Activated gamma-delta T cell treated with Interleukin-2 at 50 U/mL for 16 hours (primary cell): ENCODE measurements around the gene GLB1L2.
"Not testable (repeated sequence)": the region's sequence is repeated elsewhere in the genome, so short reads cannot be mapped to it uniquely, and the experiment has no call there.

Source experiments
- DNase-seq: peaks from one replicate; pipeline ENCODE4 v3.0.0-alpha.2; 2020

Gene GLB1L2

DNA sequence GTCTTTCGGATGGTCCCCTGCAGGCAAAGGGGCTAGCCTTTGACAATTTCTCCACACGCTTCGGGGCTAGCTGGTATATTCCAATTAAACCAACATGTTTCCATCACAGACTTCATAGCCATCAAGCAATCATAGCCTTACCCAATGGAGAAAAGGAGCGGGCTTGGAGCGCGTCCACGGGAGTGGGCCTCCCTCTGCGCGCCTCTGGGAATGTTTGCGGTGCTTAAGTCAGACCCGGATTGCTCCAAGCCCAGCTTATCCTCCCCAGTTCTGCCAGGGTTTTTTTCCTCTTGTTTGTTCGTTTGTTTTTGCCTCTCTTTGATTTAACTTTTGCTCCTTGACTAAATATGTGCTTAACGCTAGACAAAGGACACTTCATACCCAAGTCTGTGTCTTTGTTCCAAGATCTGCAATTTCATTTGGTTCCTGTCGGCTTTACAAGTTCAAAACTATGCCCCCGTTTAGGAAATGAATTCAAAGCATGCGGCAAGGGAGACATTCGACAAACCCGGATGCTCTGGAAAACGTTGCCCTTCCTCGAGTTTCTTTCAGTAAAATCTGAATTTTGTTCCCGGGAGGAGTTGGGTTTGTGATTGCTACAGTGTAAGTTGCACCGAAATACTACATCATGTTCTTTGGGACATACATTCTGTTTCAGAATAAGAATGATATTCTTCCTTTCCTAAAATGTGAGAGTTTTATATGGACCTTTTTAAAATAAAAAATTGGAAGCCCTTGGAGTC, 1.0 kb upstream of the GLB1L2 start:
- DNase-seq: no peak

DNA sequence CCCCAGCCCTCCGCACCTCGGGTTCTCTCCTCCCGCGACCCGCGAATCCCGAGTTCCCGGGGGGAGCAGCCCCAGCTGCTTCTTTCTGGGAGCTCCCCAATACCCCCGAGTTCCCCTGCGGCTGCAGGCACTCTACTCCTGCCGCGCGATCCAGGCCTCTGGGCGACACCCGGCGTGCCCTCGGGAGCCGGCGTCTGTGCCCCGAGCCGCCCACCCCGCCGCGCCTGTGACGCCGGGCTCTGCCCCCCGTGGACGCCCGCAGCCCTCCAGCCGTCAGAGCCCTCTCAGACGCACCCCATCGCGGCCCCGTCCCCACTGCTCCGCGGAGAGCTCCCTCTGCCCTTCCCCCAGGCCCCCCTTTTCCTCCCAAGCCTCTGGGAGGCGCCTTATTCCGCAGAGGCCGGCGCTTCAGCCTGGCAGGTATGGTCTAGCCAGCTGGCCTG, 422 bp downstream of the GLB1L2 start:
- peak; percentile 15 for DNase-seq

DNA sequence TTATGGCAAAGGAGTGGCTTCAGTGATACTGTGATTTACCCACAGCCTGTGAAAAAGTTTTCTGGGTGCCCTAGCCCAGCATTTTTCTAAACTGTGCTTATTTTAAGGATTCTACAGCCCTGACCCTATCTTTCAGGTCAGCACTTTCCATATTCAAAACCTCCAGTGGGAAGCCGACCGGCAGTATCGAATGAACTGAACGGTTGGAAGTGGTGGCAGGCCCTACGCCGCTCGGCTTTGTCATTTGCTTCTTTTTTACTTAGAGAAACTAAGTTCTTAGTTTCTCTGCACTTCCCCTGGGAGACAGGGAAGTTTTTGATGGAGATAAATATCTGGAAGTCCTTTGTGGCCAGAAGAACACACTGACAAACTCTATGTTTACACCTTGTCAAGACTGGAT, 994 bp downstream of the GLB1L2 start:
- no peak for DNase-seq

DNA sequence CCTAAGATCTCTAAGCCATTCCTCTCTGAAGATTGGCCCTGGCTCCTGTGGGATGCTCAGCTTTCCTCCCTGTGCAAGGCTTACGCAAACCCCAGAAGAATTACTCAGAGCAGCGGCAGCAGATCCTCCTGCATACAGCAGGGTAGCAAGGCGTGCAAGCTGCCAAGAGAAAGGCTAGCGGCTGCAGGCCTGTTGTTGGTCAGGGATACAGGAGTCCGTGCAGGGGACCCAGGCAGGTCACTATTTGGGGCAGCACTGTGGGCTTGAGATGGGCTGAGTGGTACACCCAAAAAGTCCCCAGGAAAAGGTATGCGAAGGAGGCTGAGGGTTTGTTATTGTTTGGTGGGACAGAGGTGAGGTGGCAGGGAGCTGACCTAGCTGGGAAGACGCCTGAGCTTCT, 1.5 kb downstream of the GLB1L2 start:
- no peak for DNase-seq

DNA sequence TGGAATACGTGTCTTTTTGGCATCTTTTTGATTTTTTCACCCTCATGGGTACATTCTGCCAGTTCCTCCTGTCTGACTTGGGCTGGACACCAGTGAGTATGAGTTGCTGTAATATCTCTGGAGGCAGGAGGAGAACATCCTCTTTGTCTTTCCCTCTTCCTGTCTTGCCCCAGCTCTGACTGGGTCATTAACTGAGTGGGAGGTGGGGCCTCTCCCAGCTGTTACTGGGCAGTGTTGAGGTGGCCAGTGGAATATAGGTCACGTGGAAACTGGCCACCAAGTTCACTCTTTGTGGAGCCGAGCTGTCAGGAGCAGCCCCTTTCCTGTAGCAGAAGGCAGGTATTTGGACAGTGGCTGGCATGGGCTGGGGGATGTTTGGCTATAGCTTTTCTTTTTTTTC, 2.2 kb downstream of the GLB1L2 start:
- no peak for DNase-seq

DNA sequence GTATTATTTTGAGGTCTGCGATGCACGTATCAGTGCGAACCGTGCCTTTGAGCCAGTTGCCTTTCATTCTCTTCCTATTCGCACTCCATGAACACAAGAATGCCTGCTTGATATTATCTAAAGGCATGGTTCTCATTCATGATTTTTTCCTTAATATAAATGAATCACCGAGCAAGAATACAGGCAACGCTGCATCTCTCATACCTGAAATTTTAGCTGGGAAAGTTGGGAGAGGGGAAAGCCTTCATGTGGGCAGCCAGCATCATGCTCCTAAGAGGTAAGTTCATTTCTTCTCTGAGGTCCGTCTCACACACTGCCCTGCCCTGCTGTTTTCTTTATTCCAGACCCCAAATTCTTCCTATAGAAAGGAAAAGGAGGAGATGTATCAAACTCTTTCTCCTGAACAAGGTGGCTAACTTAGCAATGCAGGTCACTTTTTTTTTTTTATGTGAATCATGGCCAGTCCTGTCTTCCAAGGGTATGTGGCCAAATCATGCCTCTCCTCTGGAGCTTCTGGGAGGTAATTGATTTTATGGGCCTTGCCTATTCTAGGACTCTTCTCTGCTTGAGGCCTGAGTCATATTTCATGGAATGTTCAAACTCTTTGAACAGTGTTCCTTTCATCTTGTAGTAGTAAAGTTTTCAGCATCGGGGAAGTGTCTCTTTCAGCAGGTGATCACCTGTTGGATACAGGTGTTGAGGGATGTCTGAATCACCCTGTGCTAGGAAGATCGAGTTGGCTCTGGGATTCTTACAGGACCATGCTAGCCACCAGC, 3.2 kb downstream of the GLB1L2 start:
- DNase-seq: no peak

DNA sequence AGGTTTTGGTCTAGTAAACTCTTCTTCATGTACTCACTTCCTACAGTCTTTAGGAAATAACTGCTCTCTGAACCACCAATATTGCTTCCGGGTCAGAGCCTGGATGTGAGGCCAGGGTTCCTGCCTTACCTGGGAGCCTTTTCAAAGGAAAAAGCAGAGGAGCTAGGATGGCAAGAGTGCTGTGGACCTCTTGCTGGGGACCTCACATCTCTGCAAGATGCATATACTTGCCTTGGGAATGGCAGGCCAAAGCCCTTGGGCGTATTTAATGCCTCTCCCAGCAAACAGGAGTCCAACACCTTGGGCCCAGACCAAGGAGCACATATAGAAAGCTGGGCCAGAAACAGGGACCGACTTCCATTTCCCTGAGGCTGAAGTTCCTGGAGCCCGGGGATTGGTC, 5.3 kb downstream of the GLB1L2 start:
- no peak for DNase-seq

DNA sequence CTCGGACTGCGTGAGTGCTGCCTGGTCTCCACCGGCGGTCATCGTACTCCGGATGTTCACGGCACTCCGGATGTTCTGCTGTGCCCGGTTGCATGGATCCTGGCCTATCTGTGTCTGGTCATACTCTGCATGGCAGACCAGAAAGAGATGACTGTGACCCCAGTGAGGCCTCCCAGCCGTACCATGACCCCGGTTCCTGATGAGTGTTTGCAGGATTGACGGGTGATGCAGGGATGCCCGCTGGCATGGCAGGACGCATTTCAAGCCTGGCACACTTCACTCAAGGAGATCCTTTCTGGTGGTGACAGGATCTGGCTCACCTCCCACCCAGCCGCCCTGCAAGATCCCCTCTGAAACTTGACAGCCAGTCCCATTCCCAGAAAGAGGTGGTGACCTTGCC, 6.3 kb downstream of the GLB1L2 start:
- no peak for DNase-seq

DNA sequence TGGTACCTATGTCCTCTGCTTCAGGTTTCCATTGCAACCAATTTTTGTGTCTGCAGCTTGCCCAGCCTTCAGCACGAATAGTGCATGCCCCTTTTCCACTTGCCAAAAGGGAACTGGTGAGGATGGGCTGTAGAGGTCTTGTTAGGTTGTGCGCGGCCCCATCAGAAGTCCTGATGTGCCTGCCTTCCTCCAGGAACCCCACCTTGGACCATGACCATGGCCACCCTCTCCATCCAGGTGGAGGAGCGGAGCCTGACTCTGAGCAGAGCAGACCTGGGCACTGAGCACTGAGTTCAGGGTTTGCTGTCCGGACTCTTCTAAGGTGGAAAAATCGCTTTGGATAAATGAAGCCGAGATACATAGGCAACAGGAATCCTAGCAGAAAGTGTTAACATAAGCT, 6.9 kb downstream of the GLB1L2 start:
- DNase-seq: no peak

DNA sequence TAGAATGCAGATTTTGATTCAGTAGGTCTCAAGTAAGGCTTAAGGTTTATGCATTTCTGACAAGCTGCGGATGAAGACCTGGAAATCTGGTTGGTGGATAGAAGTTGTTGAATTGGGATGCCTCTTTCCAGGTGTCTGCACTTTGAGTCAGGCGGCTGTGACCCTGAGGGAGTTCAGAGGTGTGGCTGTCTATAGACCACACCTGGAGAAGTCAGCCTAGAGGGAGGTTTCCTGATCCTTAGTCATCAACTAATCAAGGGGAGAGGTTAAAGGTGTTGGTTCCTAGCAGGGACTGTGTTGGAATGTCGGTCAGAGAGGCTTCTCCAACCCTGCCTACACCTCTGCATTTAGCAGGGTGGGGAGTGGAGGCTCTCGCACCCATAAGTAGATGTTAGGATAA, 8.0 kb downstream of the GLB1L2 start:
- DNase-seq: no peak

DNA sequence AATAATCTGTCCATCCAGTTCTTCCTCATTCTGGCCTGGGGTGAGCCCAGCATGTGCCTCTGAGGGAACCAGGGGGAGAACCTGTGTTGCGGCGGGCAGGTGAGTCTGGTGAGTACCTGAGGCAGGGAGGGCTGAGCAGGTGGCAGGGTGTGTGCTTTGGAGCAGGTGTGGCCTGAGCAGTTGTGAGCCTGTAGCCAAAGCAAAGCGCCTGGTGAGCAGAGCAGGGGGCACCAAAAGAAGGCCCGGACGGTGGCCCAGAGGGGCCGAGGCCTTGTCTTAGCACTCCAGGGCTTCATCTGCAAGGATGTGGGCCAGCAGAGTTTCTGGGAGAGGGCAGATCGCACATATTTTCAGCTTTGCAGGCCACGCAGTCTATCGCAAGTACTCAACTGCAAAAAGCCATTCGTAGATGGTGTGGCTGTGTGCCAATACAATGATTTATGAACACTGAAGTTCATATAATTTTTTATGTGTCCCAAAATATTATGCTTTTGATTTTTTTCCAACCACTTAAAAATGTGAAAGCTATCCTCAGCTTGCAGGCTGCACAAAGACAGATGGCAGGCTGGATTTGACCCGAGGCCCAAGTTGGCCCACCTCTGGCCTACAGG, 8.7 kb downstream of the GLB1L2 start:
- no peak for DNase-seq

DNA sequence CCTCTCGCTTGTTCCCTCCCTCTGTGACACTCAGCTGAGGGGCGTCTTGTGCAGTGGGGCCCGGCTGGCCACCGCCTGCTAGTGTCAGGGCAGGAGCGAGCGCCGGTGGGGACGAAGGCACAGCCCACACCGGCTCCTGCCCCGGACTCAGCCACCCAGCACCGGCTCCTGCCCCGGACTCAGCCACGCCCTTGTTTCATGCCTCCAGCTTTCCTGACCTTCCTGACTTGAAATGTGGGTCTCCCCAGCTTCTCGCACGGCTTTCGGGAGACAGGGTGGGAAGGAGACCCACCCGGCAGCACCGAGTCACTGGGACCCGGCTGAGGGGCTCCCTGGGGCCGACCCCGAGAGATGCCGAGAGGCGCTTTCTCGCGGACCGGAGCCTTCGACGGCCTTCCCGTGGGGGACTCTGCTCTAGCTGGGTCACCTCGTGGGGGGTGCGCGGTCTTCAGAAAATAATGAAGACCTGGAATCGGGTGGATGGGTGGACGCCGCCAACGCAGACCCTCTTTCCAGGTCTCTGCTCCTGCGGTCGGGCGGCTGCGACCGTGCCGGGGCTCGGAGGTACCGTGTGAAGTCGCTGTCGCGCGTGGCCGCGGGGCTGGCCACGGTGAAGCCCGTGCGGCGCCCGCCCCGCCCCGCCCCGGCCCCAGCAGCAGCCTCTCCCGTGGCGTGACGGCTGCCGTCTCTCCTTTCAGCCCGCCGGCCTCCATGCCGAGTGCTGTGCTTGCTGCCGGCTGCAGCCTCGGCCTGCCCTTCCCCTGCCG, 10.2 kb downstream of the GLB1L2 start:
- DNase-seq: no peak

DNA sequence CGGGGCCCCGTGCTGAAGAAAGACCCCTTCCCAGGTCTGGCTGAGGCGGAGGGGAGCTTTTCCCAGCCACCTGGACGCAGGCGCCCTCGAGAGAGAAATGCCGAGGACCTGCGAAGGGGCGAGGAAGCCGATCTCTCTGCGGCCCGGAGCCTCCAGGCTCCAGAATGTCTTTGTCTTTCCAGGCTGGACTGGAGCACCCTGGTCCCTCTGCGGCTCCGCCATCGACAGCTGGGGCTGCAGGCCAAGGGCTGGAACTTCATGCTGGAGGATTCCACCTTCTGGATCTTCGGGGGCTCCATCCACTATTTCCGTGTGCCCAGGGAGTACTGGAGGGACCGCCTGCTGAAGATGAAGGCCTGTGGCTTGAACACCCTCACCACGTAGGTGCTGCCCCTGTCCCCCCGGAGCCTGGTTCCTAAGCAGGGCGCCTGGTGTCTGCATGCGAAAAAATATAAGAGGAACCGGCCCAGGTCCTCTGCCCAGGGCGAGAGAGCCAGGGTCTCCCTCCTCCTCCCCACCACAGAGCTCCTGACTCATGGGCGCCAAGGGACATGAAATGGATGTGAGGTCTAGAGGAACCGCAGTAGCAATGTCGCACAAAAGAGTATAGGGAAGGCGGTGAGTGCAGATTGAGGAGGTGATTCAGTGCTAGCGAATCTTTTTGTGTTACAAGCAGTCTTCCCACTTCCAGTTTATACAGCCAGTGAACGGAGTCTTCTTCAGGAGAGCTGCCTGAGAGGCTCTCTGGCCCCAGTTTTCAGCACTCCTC, 11.0 kb downstream of the GLB1L2 start:
- no peak for DNase-seq

DNA sequence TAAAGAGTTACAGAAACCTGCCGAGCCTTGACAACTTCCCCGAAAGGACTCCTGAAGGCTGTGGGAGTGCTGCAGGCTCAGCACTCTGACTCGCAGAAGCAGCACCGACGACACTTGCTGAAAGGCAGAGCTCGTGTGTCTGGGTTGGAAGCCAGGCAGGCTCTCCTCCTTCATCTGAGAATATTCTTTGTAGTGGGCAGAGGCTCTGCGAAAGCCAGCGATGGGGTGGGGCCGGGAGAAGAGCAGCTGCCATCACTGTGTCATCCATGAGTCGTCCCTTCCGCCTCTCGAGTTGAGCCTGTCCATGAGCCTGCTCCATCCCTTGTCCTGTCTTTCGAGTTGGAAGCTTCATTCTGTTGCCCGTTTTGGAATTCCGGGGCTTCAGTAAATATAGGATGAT, 11.9 kb downstream of the GLB1L2 start:
- DNase-seq: no peak

DNA sequence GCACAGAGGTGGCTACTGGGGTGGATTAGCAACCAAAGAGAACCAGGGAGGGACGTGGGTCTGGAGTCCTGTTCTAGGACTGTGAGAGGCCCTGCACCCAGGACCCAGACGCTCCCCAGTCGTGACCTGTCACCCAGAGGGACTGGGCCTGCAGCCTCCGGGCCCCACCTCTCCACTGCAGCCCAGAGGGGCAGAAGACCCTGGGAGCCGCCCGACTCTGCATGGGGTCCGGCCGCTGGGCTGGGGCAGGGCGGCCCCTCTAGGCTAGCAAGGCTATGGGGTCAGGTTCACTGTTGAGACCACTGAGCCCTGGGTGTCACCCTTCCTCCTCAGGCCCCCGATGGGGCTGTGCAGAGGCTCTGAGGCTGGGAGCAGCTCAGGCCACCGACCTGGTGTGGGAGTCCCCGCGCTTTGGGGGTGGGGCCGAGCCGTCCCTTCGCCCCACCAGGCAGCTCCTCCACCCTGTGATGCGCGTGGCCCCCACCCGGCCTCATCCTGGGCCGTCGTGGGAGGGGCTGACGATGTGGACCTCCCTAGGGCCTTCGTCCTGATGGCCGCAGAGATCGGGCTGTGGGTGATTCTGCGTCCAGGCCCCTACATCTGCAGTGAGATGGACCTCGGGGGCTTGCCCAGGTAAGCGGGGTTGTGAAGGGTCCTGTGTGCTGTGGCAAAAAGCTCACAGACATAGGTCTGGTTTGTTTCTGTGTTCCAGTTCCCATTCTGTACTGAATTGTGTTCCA, 12.9 kb downstream of the GLB1L2 start:
- DNase-seq: not testable (repeated sequence)

DNA sequence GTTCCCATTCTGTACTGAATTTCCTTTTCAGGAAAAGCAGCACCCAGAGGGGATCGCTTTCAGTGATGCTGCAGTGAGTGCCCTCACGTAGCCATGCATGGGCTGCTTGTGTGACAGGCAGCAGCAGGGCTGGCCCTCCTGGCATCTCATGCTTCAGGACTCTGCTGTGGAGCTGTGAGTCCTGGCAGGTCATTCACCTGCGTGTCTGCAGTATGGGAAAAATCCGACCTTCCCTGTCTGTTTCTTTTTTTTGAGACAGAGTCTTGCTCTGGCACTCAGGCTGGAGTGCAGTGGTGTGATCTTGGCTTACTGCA, 13.4 kb downstream of the GLB1L2 start:
- no peak for DNase-seq

DNA sequence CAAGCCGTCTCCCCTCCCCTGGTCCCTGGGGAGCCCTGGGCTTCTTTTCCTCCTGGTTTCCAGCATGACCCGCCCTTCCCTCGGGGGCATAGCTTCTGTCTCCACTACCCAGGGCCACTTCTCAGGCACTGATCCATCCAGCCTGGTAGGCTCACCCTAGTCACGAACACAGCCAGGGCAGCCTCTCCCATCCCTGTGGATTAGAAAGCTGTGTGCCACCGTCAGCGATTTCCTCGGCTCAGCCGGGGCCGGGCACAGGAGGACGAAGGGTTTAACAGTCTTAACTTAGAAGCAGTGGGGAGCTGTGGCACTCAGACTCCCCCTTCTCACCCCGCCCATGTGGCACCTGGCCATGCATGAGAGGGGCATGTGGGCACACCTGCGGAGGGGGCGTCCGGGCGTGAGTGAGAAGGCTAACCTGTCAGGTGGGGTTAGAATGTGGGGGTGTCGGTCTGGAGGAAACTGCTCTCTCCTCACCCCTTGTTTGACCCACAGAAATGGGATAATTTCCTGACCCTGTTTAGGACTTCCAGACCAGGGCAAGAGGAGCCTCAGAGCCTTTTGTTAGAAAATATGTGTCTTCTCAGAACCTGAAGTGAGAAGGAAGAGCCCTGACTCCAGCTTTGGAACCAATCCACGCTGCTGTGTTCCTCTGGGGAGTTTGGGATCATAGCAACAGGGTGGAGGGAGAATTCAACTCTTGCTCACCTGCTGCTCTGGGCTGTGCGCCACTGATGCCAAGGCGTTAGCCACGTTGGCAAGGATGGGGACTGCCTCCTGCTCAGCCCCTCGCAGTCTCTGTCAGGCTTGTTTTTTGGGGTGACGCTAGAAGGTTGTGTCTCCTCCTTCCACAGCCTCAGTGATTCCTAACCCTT, 14.6 kb downstream of the GLB1L2 start:
- DNase-seq: no peak

DNA sequence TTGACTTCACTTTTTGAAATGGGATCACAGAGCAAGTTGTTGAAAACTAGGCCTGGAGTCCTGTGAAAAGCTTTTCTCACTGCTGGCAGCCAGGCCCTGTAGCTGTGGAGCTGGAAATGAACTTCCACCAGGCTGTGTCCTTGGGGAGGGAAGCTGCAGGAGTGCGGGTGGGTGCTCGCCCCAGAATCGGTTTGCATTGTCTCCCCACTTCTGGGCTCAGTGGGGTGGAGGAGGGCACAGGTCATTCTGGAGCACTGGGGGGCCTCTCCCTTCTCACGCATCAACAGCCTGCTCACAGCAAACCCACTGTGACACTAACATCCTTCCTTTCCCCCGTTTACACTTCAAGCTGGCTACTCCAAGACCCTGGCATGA, 15.2 kb downstream of the GLB1L2 start:
- no peak for DNase-seq

DNA sequence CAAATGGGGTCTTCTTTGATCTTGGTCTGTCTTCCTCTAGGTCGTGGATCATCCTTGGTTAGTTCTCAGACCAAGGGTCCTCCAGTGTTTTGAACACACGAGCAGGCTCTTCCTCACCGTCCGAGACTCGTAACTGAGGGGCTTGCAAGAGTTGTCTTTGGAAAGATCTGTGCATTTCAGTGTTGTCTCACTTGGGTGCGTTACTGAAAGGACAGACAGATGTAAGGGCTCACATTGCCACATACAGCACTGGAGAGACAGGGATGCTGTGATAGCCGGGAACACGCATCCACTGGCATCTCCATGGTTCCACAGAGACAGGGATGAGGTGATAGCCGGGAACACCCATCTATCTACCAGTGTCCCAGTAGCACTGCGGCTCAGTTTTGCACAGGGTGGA, 15.7 kb downstream of the GLB1L2 start:
- DNase-seq: no peak

DNA sequence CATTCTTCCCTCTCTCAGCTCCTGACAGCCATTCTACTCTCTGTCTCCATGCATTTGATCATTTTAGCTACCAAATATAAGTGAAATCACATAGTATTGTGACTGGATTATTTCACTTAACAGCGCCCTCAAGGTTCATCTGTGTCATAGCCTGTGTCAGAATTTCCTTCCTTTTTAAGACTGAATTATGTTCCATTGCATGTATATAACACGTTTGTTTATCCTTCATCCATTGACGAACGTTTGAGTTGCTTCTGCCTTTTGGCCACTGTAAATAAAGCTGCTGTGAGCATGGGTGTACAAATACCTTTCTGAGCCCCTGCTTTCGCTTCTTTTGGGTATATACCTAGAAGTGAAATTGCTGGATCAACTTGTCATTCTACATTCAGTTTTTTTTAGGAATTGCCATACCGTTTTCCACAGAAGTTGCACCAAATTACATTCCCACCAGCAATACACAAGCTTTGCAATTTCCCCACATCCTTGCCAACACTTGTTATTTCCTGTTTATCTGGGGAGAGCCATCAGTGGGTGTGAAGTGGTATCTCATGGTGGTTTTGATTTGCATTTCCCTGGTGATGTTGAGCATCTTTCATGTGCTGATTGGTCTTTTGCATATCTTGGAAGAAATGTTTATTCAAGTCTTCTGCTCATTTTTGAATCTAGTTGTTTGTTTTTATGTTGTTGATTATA, 17.5 kb downstream of the GLB1L2 start:
- DNase-seq: no peak
